NCI-H345 (cell line): Measurements from ENCODE around the gene TPST1.
A peak's percentile ranks its signal among the peaks of the same experiment; 100 is the strongest.
"Not testable (repeated sequence)": the region's sequence is repeated elsewhere in the genome, so short reads cannot be mapped to it uniquely, and the experiment has no call there.

Experiments
- DNase-seq: peaks from one replicate; lab custom pipeline; 2025; lab: John Stamatoyannopoulos, UW

Gene TPST1

GRCh38 chr7:66204822-66205740, at the start of gene TPST1:
TSS of gene TPST1 (plus strand) at chr7:66205334. CDS start at chr7:66240426, 35,092 bp downstream.
- DNase-seq: peak; percentile 95

- DNase-seq: not testable (repeated sequence)
Measured at GRCh38 chr7:66156035-66156434, 49.1 kb upstream of the TPST1 start.

GRCh38 chr7:66157060-66157459, 48.1 kb upstream of the TPST1 start:
- DNase-seq: no peak

DNA sequence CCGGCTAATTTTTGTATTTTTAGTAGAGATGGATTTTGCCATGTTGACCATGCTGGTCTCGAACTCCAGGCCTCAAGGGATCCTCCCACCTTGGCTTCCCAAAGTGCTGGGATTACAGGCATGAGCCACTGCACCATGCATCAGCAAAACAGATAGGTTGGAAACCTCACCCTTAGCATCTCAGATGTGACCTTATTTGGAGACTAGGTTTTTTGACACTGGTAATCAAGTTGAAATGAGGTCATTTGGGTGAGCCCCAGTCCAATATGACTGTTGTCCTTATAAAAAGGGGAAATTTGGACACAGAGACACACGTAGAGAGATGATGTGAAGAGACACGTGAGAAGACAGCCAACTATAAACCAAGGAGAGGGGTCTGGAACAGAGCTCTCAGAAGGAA, 42.5 kb upstream of the TPST1 start:
- DNase-seq: no peak

GRCh38 chr7:66163186-66163610, 41.9 kb upstream of the TPST1 start:
- DNase-seq: no peak

DNA sequence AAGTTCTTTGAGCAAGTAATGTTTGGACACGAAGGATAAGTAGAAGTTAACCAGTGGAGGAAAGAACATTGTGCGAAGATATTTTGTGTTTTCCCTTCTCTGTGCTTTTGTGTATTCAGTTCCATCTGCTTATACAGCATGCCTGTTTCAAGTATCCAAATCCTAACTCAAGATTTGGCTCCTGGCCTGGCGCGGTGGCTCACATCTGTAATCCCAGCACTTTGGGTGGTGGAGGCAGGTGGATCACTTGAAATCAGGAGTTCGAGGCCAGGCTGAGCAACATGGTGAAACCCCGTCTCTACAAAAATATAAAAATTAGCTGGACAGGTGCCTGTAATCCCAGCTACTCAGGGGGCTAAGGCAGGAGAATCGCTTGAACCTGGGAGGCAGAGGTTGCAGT, 40.8 kb upstream of the TPST1 start:
- DNase-seq: no peak

DNA sequence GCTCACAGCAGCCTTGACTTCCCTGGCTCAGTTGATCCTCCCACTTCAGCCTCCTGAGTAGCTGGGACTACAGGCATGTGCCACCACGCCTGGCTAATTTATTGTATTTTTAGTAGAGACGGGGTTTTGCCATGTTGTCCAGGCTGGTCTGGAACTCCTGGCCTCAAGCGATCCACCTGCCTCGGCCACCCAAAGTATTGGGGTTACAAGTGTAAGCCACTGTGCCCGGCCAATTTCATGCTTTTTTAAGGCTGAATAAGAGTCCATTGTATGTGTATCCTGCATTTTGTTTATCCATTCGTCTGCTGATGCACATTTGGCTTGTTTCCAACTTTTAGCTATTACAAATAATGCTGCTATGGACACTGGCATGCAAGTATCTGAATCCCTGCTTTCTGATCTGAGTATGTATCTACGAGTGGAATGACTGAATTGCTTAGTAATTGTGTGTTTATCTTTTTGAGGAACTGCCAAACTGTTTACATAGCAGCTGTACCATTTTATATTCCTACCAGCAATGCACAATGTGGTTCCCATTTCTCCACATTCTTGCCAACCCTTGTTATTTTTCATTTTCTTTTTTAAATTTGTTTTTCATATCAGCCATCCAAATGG, 37.3 kb upstream of the TPST1 start:
- DNase-seq: peak; percentile 72

DNA sequence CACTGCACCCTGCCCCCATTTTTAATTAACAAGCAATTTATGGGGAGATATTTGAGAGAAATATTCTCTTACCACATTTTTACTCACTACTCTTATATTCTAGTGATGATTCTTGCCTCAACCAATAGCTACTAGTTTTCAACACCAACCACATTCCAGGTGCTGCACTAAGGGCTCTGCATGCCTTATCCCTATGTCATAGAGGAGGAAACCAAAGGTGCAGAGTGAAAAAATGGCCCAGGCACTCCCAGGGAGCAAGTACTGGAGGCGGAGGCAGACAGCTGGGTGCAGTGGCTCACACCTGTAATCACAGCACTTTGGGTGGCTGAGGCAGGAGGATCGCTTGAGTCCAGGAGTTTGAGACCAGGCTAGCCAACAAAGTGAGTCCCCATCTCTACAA, 35.5 kb upstream of the TPST1 start:
- DNase-seq: no peak

GRCh38 chr7:66170309-66171231, 34.6 kb upstream of the TPST1 start:
- peak; percentile 13 for DNase-seq

GRCh38 chr7:66172536-66173401, 32.4 kb upstream of the TPST1 start:
- DNase-seq: not testable (repeated sequence)

GRCh38 chr7:66173856-66174255, 31.3 kb upstream of the TPST1 start:
- DNase-seq: no peak

DNA sequence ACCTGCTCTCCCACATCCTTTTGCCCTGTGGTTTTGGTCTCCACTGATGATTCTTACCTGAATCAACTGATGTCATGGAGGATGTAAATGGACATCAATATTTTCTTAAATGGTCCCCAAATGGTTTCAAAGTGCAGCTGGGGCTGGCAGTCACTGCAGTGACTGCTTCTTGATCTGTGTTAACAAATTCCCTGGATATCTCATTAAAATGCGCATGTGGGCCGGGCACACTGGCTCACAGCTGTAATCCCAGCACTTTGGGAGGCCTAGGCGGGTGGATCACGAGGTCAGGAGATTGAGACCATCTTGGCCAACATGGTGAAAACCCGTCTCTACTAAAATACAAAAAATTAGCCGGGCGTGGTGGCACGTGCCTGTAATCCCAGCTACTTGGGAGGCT, 30.1 kb upstream of the TPST1 start:
- not testable (repeated sequence) for DNase-seq

- DNase-seq: no peak
Measured at GRCh38 chr7:66176914-66177313, 28.2 kb upstream of the TPST1 start.

GRCh38 chr7:66178258-66178657, 26.9 kb upstream of the TPST1 start:
- no peak for DNase-seq

DNA sequence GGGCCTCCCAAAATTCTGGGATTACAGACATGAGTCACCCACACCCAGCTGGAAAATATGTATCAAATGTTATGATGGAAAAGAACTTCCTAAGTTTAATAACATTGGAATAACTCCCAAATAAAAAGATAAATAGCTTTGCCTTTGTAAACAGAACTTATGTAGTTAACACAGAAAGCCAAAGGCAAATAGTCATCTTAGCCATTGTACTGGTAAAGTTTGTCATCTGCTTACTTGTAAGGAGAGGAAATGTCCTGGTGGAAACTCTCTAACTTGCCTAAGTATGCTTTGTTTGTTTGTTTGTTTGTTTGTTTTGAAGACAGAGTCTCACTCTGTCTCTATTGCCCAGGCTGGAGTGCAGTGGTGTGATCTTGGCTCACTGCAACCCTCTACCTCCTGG, 23.8 kb upstream of the TPST1 start:
- no peak for DNase-seq

- no peak for DNase-seq
Measured at GRCh38 chr7:66181845-66182244, 23.3 kb upstream of the TPST1 start.

GRCh38 chr7:66182920-66183319, 22.2 kb upstream of the TPST1 start:
- no peak for DNase-seq

DNA sequence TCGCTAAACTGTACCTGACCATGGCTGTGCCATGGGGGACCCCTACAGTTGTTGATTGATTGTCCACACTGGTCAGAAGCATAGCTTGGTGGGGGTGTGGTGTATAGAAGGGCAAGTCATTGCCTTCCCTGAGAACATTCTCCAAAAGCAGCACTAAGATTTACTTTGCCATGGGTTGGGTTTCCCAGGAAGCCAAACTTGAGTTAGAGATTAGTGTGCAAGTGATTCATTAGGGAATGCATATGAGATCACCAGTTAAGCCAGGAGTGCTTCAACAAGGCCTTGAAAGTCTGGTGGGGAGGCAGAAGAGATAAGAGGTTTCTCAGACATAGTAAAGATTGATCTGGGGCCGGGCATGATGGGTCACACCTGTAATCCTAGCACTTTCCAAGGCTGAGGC, 21.4 kb upstream of the TPST1 start:
- no peak for DNase-seq

DNA sequence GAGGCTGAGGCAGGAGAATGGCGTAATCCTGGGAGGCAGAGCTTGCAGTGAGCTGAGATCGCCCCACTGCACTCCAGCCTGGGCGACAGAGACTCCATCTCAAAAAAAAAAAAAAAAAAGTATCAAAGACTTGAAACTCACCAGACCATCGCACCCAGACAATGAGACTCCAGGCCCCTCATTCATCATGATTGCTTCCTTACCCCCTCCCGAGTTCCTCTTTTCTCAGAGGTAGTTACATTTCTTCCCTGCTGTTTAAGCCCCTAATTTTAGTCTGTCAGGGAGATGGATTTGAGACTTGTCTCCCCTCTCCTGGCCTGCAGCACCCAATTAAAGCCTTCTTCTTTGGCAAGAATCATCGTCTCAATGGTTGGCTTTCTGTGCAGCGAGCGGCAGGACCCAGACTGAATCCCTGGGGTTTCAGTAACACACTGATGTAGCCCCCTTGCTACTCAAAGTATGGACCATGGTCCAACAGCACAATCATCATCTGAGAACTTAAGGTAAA, 19.4 kb upstream of the TPST1 start:
- DNase-seq: no peak

- no peak for DNase-seq
Measured at GRCh38 chr7:66186991-66187390, 18.1 kb upstream of the TPST1 start.

DNA sequence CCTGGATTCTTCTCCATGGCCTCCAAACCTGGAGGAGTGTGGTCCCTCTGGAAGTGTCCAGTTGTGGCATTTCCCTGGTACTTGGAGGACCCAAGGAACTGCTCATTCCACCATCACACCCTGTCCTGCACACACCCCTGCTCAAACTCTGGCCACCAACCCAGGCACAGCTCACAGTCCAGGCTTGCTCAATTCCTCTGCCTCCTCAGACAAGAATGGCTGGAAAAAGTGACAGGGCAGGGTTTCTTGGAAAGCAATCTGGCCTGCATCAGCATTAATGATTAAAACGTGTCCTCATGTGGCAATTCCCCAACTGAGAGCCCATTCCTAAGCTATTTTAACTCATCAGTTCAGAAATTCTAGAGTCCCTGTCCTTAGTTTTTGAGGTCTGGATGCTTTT, 17.2 kb upstream of the TPST1 start:
- no peak for DNase-seq
